Fibroblast of lung (primary cell): ENCODE measurements around the gene GRIK2. TPM values are rescaled to one million over a fixed set of nuclear protein-coding genes. Genes with fewer than 3 reads are reported as not detected.

ENCODE experiments used
- DNase-seq, 2 donors: peaks; one replicate each; pipeline versions ENCODE4 v3.0.0 to v3.0.0-alpha.2; 2010; ENCODE audit warnings: low read depth in 2 of 2
- H2AFZ ChIP-seq: 2 replicates; pipeline ENCODE4 v1.5.1; 2012; ENCODE audit warnings: low read length, control low read depth, inconsistent platforms
- H3K27ac ChIP-seq: 2 replicates; pipeline ENCODE4 v1.5.1; 2011; ENCODE audit warnings: low read length, control low read depth; ENCODE audit not compliant: insufficient read depth
- H3K27me3 ChIP-seq: 2 replicates; pipeline ENCODE4 v1.5.1; 2011; ENCODE audit warnings: mild to moderate bottlenecking, low read length; ENCODE audit not compliant: control insufficient read depth, insufficient read depth
- H3K36me3 ChIP-seq: 2 replicates; pipeline ENCODE4 v1.5.1; 2011; ENCODE audit warnings: low read length; ENCODE audit not compliant: control insufficient read depth, insufficient read depth
- H3K4me1 ChIP-seq: 2 replicates; pipeline ENCODE4 v1.5.1; 2011; ENCODE audit warnings: low read length; ENCODE audit not compliant: control insufficient read depth, insufficient read depth; ENCODE audit errors: extremely low read depth
- H3K4me2 ChIP-seq: 2 replicates; pipeline ENCODE4 v1.5.1; 2011; ENCODE audit warnings: low read length, control low read depth; ENCODE audit not compliant: insufficient read depth; ENCODE audit errors: extremely low read depth
- H3K4me3 ChIP-seq, 4 experiments: fragments of 200-600 bp in 1 of 4; sonication (generic) in 1 of 4; replicated peaks in 1 of 4; 2 replicates each; pipeline ENCODE4 v1.5.1; 2011 to 2016; ENCODE audit warnings: low read length in 4 of 4, low read depth in 3 of 4, mild to moderate bottlenecking in 3 of 4, control low read depth in 2 of 4, inconsistent platforms in 1 of 4, mixed read lengths in 1 of 4; ENCODE audit not compliant: insufficient read depth in 1 of 4; ENCODE audit errors: control extremely low read depth in 1 of 4
- H3K79me2 ChIP-seq: 2 replicates; pipeline ENCODE4 v1.5.1; 2012; ENCODE audit warnings: mild to moderate bottlenecking, low read length, inconsistent platforms; ENCODE audit not compliant: control insufficient read depth, insufficient read depth
- H3K9ac ChIP-seq: 2 replicates; pipeline ENCODE4 v1.5.1; 2011; ENCODE audit warnings: mild to moderate bottlenecking, low read length, control low read depth; ENCODE audit not compliant: insufficient read depth
- H3K9me3 ChIP-seq: 2 replicates; pipeline ENCODE4 v1.5.1; 2012; ENCODE audit warnings: low read depth, low read length; ENCODE audit not compliant: control insufficient read depth, insufficient read depth
- H4K20me1 ChIP-seq: 2 replicates; pipeline ENCODE4 v1.5.1; 2011; ENCODE audit warnings: low read length; ENCODE audit not compliant: control insufficient read depth, insufficient read depth; ENCODE audit errors: extremely low read depth
- CTCF ChIP-seq, 2 donors: IDR thresholded peaks in 1 of 2; conservative IDR thresholded peaks in 1 of 2; 1 replicate in 1 of 2; 2 replicates in 1 of 2; pipeline ENCODE4 v1.5.1; 2011 to 2012; ENCODE audit warnings: low read length in 2 of 2, control low read depth in 1 of 2, inconsistent platforms in 1 of 2, low read depth in 1 of 2, mild to moderate bottlenecking in 1 of 2
- EZH2 ChIP-seq: IDR thresholded peaks from 2 replicates; pipeline ENCODE4 v1.5.1; 2012; ENCODE audit warnings: low read length, control low read depth, mild to moderate bottlenecking; ENCODE audit errors: missing control alignments
- polyA plus RNA-seq, 2 donors: library from polyadenylated mRNA; depleted of rRNA in 1 of 2; stranded (reverse) in 1 of 2; unstranded in 1 of 2; fragments of >200 nt; gene quantifications; 2 replicates each; pipeline ENCODE4 v1.2.1, GENCODE V29; 2011 to 2012; ENCODE audit warnings: missing spikeins in 1 of 2
- total RNA-seq: library from RNA; depleted of rRNA; stranded (reverse); fragments of >200 nt; gene quantifications from 2 replicates; pipeline ENCODE4 v1.2.1, GENCODE V29; 2014

GRIK2 gene
- total and polyA plus RNA-seq, 2 donors (not counting 1 experiment from before 2014, with no cell fraction given), result 0.33 to 0.40 TPM

GRCh38 chr6:101755931-101756330 is 362.4 kb downstream of the GRIK2 start:
- DNase-seq, result no peak
- Histone ChIP-seq H3K36me3 (no peaks in the 10 kb centered on the region), H3K79me2 (no peaks in the 10 kb centered on the region), H3K27ac (no peak overlapping the region), H3K9me3 (no peaks in the 10 kb centered on the region), H3K4me2 (no peak overlapping the region), H3K4me3 (no peak overlapping the region), H3K9ac (no peak overlapping the region), H2AFZ (no peak overlapping the region), H4K20me1 (no peaks in the 10 kb centered on the region), H3K4me1 (peaks cover under 1% of the 10 kb centered on the region), H3K27me3 (no peaks in the 10 kb centered on the region)
- TF ChIP-seq CTCF (conservative IDR thresholded peaks at IDR 0.05 in 1 of 2, IDR thresholded peaks at IDR 0.05 in 1 of 2; ENCODE audit: low read depth in 1 of 2, low read length in 2 of 2), result no peak
- TF ChIP-seq EZH2, result no peak

- H3K27ac ChIP-seq, result no peak overlapping the region
- no peak for TF ChIP-seq CTCF (conservative IDR thresholded peaks at IDR 0.05 in 1 of 2, IDR thresholded peaks at IDR 0.05 in 1 of 2; ENCODE audit: low read depth in 1 of 2, low read length in 2 of 2)
- TF ChIP-seq EZH2, result no peak
These were observed 364.9 kb downstream of the GRIK2 start for GRCh38 chr6:101758368-101758767.

GRCh38 chr6:101760843-101761621 is 367.5 kb downstream of the GRIK2 start:
- H4K20me1 ChIP-seq, result no peaks in the 10 kb centered on the region
- no peak overlapping the region for H3K4me3 ChIP-seq
- no peaks in the 10 kb centered on the region for H3K27me3 ChIP-seq
- DNase-seq, result peak; percentile 61 to 84
- no peak overlapping the region for H3K27ac ChIP-seq
- TF ChIP-seq EZH2 (no peak), CTCF (conservative IDR thresholded peaks at IDR 0.05 in 1 of 2, IDR thresholded peaks at IDR 0.05 in 1 of 2; ENCODE audit: low read depth in 1 of 2, low read length in 2 of 2) (no peak)
- no peaks in the 10 kb centered on the region for H3K36me3 ChIP-seq
- no peak overlapping the region for H3K4me2 ChIP-seq
- no peak overlapping the region for H2AFZ ChIP-seq
- H3K79me2 ChIP-seq, result no peaks in the 10 kb centered on the region
- no peaks in the 10 kb centered on the region for H3K9me3 ChIP-seq
- peaks cover 2% of the 10 kb centered on the region for H3K4me1 ChIP-seq
- H3K9ac ChIP-seq, result no peak overlapping the region

More at GRCh38 chr6:101758368-101758767, 364.9 kb downstream of the GRIK2 start:
- no peaks in the 10 kb centered on the region for H3K79me2 ChIP-seq
- no peak overlapping the region for H3K4me2 ChIP-seq
- H3K9me3 ChIP-seq, result no peaks in the 10 kb centered on the region
- no peaks in the 10 kb centered on the region for H4K20me1 ChIP-seq
- H3K36me3 ChIP-seq, result no peaks in the 10 kb centered on the region
- peaks cover 2% of the 10 kb centered on the region for H3K4me1 ChIP-seq
- DNase-seq, result no peak
- no peak overlapping the region for H2AFZ ChIP-seq
- no peak overlapping the region for H3K9ac ChIP-seq
- no peaks in the 10 kb centered on the region for H3K27me3 ChIP-seq
- H3K4me3 ChIP-seq, result no peak overlapping the region
